HG03378 (cell line): ENCODE results near the gene SLC9A9.
"Not testable (repeated sequence)": the region's sequence is repeated elsewhere in the genome, so short reads cannot be mapped to it uniquely, and the experiment has no call there.

Source experiments
- ATAC-seq: cut with Tn5 transposase; IDR thresholded peaks from one replicate; pipeline ENCODE4 v1.9.1; 2021; ENCODE audit warnings: mild to moderate bottlenecking, moderate library complexity; ENCODE audit not compliant: unreplicated experiment

The SLC9A9 gene

DNA sequence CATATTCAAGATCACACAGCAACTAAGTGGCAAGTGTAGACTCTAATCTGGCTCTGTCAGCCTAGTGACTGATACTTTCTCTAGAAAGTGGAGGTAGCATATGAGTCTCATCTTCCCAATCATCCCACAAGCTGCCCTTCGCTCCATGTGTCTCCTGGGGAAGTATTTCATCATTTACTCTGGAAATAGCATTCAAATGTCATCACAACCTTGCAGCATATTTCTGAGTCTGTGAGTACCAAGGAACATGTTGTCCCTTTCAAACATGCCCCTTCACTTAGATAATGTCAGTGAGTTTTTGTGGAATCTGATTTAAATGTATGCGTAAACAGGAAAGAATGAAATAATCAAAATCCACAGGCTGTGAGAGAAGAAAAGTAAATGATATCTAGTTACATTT lies 322.9 kb downstream of the SLC9A9 start:
- ATAC-seq, result no peak

DNA sequence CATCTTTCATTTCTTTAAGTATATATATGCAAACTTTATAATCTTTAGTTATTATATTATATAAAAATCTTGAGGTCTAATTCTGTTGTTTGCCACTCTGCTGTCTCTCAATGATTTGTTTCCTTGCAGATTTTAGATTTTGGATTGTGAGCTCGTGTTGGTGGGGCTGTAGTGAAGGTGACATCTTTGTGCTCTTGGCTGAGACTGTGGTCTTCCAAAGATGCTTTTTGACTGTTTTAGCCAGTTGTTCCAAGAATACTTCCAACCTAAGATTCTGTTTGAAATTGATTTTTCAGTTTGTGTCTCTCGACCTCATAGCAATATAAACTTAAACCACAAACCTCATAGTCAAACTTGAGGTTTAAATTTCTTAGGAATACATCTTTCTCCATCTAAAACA lies 326.5 kb downstream of the SLC9A9 start:
- ATAC-seq, result no peak

GRCh38 chr3:143517131-143517530 lies 331.1 kb downstream of the SLC9A9 start:
- ATAC-seq, result not testable (repeated sequence)

- ATAC-seq, result no peak
Measured at GRCh38 chr3:143514874-143515273, 333.4 kb downstream of the SLC9A9 start.

- no peak for ATAC-seq
Measured at GRCh38 chr3:143514109-143514508, 334.2 kb downstream of the SLC9A9 start.

GRCh38 chr3:143511174-143511879 lies 336.9 kb downstream of the SLC9A9 start:
- ATAC-seq, result no peak

GRCh38 chr3:143510601-143511000 lies 337.7 kb downstream of the SLC9A9 start:
- no peak for ATAC-seq

DNA sequence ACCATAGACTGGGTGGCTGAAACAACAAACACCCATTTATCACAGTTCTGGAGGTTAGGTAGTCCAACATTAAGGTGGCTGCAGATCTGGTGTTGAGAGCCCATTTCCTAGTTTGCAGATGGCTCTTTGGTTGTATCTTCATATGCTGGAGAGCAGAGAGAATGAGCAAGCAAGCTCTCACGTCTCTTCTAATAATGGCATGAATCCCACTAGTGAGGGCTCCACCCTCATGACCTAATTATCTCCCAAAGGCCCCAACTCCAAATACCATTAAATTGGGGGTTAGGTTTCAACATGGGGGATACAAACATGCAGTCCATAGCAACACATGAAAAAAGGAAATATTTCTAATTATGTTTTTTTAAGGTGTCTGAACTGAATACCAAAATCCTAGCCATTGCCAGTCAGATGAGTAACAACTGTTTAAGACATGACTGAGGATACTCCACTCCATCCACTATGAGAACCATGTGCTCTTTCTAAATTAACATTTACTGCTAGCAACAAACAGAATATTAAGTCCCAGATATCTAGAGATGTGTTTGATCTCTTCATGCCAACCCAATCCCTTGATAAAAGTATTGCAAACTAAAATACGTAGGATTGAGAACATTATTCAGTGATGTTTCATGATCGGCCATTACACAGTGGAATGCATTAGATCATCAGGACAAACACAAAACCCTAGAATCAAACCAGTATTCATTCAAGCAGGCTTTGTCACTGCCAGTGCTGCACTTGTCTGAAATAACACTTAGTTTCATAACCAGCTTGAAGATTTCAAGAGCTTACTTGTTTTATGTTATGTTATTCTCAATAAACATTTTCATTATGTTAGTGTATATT lies 340.3 kb downstream of the SLC9A9 start:
- ATAC-seq, result no peak

DNA sequence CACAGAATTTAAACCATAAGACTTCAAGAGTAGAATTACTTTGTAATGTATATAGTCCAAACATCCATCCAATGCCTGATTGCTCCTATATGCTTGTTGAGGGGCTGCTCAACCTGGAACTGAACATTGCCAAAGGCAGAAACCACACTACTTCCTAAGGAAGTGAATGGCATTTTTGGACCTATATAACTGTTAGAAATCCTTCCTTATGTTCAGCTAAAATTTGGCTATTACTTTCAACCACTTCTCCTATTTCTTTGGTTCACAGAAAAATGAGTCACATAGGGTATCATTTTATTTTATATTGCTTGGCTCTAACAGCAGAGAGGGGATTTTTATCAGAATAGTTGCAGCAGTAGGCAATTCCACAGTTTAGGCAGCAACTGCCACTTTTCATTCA lies 342.1 kb downstream of the SLC9A9 start:
- ATAC-seq, result no peak

DNA sequence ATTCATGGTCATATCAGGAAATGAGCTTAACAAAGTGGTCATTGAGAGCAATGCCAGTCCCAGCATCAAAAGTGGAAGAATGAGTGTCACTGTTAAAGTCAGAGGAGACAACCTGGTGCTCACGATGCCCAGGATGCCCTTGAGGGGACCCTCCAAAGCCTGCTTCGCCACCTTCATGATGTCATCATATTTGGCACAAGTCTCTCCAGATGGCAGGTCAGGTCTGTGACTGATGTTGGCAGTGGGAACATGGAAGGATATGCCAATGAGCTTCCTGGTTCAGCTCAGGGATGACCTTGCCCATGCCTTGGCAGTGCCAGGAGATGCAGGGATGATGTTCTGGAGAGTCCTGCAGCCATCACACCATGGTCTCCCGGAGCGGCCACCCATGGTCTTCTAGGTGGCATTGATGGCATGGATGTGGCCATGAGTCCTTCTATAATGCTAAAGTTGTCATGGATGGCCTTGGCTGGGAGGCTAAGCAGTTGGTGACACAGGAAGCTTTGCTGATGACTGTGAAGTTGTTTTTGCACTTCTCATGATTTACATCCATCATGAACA lies 344.9 kb downstream of the SLC9A9 start:
- no peak for ATAC-seq

GRCh38 chr3:143502081-143502480 lies 346.2 kb downstream of the SLC9A9 start:
- no peak for ATAC-seq

DNA sequence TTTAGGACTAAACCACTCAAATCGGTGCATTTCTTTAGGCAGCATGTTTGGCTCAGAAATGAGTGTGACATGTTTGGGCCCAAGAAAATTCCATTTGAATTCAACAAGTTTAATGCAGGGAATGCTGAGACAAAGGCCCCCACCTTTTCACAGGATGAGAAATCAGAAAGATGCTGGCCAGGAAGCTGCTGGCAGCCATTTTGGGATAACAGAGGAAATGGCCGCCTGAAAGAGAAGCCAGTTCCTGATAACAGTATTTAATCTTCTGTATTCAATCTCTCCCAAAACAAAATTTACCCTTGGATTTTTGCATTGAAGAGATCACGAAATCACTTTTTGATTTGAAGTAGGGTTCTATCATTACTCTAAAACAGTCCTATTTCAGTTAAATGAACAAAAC lies 350.9 kb downstream of the SLC9A9 start:
- ATAC-seq, result no peak

DNA sequence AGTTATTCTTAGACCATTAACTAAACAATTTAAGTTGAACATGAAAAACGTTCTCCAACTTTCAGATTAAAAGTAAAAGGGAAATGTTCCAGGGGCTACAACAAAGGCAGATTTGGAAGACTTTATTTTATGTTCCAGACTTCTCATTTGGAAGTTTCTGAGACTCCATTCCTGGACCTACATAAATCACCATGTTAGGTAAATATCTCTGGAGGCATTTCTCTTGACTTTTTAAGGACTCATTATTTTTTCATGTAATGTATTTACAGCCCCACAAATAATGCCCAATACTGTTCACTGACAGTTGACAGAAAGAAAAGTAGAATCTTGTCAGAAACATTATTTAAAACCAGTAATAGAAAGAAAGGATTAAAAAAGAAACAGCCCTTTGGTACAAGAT lies 352.1 kb downstream of the SLC9A9 start:
- no peak for ATAC-seq

DNA sequence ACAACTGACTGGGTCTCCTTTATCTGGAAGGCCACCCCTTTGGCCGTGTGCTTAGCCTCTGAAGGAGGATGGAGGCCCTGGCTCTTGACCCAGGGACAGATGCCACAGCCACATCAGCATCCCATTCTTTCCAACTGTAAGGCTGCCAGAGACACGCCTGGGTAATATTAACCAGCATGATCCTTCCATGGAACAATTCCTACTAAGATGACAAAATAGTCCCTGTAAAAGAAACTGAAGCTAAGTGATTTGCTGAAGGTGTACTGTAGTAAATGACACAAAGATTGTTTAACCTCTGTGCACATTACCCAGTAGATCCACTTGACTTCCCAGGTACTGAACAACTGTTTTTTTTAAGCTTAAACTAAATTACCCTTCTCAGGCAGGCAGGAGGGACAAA lies 352.7 kb downstream of the SLC9A9 start:
- ATAC-seq, result no peak

DNA sequence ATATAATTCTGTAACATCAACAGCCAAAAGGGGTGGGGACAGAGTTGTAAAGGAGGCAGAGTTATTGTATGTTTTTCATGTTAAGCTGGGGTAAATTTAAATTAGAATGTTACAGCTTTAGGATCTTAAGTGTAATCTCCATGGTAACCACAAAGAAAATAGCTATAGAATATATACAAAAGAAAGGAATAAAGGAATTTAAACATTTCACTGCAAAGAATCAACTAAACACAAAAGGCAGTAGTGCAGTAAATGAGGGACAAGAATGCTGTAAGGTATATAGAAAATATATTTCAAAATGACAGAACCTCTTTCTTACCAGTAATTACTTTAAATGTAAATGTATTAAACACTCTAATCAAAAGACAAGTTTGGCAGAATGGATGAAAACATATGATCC lies 361.7 kb downstream of the SLC9A9 start:
- no peak for ATAC-seq

DNA sequence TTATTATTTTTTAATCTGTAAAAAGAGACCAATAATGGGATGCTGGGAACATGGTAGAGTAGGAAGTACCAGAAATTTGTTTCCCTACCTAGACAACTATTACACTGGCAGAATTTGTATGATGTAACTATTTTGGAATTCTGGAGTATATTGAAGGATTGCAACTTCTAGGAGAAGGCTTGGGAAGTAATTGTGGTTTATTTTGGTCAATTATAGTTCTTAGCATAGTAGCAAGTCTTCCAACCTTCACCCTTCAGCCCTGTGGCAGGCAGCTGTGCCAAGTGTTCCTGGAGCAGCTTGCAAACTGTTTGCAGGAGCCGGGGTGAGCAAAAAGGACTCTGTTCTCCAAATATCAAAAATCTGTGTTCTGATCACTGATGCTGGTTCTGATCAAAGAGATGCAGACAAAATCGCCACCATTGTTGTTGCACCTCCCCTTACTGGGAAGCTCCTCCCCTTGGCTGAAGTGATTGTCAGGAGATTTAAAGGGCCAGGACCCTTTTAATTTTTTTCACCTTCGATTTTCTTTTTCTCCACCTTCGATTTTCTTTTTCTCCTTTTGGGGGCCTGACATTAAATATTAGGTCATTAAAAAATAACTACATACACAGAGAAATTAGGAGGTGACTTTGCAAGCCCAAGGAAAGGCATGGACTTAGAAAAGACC lies 363.3 kb downstream of the SLC9A9 start:
- no peak for ATAC-seq

DNA sequence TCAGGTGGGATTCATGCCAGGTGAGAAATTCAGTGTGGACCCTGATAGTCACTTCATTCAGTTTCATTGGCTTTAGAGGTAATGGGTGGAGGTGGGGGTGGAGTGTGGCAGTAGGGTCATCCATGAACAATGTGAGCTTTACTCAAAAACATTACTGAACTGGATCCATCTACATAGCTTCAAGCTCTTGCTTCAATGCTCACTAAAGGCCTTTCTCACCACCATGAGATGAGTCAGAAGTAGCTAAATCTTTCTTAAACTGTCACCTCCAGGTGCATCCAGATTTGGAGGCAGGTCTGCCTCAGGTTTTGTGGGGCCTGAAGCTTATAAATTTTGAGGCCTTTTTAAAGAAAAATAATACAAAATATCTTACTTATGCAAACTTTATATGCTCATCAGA lies 365.1 kb downstream of the SLC9A9 start:
- ATAC-seq, result no peak

DNA sequence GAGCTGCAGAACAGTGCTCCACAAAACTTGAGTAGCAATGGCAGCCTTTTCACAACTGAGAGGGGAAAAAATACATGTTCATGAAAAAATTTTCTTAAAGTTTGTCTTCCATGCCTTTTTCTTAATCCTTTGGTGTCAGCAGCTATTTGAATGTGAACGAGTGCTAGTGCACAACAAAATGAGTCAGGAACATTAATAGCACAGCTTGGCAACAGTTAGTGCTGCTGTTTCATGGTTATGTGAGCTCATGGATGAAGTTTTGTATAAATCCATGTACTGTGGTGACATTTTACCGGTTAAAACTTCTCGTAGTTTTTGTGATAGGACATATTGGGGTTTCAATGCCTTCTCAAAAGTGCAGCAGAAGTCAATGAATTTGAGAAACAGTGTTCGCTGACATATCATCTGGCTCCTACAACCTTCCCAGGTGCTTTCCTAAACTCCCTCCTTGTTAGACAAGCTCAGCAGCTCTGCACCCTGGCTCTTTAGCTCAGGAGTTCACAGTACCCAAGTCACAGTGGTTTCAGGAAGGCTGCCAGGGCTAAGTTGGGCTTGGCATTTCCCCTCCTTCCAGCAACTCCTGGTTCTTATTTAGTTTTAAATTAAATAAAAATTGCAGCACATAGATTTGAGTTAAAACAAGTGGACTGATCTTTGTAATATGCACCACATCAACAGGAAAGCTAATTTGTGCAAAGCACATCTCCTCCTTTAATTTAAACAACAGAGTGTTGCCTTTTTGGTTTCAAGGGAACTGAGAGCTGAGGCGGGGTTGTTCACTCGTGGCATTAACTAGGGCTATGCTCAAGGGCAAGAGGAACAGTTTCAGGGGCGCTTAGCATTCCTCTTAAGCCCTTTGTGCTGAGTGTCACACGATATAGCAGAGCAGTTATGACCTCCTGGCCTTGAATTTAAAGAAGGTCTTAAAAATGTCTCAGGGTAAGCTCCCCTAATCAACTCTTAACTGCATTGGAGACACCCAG lies 365.9 kb downstream of the SLC9A9 start:
- ATAC-seq, result no peak

GRCh38 chr3:143480344-143480743 lies 367.9 kb downstream of the SLC9A9 start:
- no peak for ATAC-seq

DNA sequence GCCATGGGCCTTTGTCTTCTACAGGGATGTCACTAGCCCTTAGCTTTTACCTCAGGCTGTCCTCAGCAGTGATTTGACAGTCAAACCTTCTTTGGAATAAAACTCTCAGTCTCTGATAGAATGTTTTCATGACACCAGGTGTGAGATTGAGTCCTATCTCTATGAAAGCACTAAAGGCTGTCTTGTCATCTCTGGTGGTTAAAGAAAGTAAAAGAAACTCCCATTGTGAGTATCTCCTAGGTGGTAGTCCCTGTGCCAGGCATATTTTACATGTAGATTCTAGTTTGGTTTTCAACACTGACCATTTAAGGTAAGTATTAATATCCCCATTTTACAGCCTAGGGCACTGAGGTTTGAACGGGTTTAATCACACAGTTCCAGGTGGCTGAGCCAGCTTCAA lies 368.5 kb downstream of the SLC9A9 start:
- no peak for ATAC-seq
